Measurements from ENCODE around the gene SSC5D.

Gene SSC5D

GRCh38 chr19:55554741-55555152 lies 66.5 kb downstream of the SSC5D start:
- no peak for DNase-seq (ENCODE audit: low spot score)

GRCh38 chr19:55559684-55560083 lies 71.4 kb downstream of the SSC5D start:
- no peak for DNase-seq (ENCODE audit: low spot score)

GRCh38 chr19:55563261-55563690 lies 75.0 kb downstream of the SSC5D start:
- no peak for DNase-seq (ENCODE audit: low spot score)

GRCh38 chr19:55566823-55567222 lies 78.6 kb downstream of the SSC5D start:
- no peak for DNase-seq (ENCODE audit: low spot score)

GRCh38 chr19:55567708-55568328 lies 79.6 kb downstream of the SSC5D start:
- DNase-seq (ENCODE audit: low spot score) = no peak
